GM19238 (cell line): ENCODE data around the gene FBXW5.

Experiments
- DNase-seq: peaks from one replicate; pipeline ENCODE4 v3.0.0; 2011; ENCODE audit warnings: low spot score; ENCODE audit not compliant: insufficient read length

The FBXW5 gene

DNA sequence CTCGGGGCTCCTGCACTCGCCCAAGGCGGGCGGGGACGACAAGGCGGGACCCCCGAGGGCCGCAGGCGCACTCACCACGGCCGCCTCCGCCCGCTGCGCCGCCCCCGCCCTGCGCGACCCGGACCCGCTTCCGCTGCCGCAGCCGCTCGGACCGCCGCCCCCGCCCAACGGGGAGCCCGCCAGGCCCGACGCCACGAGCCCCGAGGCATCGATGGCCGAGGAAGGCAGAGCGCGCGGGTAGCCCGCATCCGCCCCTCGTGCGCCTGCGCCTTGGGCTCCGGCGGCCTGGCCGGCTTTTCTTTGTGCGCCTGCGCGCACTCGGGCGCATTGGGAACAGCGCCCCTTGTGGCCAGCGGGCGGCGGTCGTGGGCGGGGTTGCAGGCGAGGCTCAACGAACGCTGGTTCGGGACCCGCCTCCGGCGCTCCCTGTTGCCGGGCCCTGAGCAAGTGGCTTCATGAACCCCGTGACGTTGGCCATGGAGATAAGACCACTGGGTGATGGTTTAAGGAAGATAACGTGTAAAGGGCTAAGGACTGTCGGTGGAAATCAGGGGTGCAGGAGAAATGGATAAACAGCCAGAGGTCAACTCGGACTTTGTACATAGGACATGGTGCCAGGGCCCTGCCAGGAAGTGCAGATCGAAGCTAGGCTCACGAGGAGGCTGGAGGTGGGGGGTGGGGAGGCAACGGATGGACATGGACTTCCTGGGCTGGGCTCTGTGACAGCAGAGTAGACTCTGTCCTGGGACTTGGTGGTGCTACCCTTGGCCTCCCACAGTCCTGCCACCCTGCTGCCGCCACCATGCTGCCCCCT is at the start of gene FBXW5, which contains the start of gene C8G:
Gene FBXW5, minus strand, starts transcription at position 220 of the 814 bp plus-strand sequence. CDS start 655 bp downstream, outside the sequence.
Gene C8G, plus strand, starts transcription at position 725 of the 814 bp plus-strand sequence. Its CDS starts 78 bp downstream, at position 803.
- DNase-seq: peak; percentile 99

DNA sequence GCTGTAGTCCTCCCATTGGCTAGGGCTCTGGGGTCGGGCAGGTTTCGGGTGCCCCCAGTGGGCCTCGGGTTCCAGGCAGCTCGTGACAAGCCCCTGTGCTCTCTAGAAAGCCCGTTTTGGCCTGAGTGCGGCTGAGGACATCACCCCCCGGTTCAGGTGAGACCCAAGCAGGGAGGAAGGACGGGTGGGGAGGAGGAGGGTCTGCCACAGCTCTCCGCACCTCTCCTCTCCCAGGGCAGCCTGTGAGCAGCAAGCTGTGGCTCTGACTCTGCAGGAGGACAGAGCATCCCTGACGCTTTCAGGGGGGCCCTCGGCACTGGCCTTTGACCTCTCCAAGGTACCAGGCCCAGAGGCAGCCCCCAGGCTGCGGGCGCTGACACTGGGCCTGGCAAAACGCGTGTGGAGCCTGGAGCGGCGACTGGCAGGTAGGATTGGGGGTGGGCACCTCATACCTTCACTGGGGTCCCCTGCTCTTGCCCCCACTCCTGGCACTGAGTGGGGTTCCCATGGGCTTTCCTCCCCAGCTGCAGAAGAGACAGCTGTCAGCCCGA is 48.4 kb upstream of the FBXW5 start:
- DNase-seq: no peak

GRCh38 chr9:136991993-136992818 is 47.7 kb upstream of the FBXW5 start, which contains the start of gene PAXX:
TSS of gene PAXX (plus strand) at chr9:136992422. CDS start at chr9:136992444, 22 bp downstream.
- DNase-seq: peak; percentile 100

DNA sequence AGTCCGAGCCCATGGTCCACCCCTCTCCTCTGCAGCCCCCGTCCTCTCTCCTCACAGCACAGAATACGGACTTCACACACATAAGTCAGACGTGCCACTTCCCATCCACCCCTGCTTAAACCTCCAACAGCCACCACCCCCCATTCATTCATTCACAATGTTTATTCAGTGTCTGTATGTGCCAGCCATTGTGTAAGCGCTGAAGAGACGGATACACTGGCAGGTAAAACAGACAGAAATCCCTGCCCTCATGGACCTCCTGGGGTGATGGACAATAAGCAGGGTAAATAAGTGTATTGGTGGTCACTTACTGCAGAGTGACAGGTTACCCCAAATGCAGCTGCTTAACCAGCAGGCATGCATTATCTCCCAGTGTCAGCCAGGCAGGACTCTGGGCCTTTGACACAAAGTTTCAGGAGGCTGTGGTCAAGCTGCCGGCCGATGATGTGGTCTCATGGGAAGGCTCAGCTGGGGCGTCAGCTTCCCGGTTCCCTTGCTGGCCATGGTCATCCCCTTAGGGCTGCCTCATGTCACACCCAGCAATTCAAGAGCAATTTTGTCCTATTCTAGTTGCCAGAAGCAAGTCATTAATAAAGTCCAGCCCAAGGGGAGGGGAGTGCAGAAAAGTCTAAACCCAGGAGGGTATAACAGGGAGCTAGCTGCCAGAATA is 45.8 kb upstream of the FBXW5 start:
- no peak for DNase-seq

- DNase-seq: no peak
Observed at GRCh38 chr9:136988872-136989271, 44.3 kb upstream of the FBXW5 start.

DNA sequence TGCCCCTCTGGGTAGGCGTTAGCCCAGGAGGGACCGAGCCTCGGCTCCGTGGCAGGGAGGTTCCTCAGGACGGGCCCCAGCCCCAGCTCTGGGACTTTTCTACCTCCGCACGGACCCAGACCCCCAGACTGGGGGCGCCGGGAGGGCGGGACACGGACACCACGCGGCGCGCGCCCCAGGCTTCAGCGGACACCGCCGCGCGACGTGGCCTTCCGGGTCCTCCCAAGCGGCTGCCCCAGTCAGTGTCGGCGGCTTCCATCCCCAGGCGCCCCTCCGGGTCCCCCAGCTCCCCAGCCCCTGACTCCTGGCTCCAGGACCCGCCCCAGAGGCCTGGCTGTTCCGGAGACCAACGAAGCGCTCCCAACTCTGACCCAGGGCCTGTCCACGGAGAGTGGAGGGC is 41.3 kb upstream of the FBXW5 start:
- DNase-seq: no peak

GRCh38 chr9:136985027-136985602 is 40.6 kb upstream of the FBXW5 start:
- no peak for DNase-seq

- no peak for DNase-seq
Observed at GRCh38 chr9:136984464-136985026, 40.0 kb upstream of the FBXW5 start.

DNA sequence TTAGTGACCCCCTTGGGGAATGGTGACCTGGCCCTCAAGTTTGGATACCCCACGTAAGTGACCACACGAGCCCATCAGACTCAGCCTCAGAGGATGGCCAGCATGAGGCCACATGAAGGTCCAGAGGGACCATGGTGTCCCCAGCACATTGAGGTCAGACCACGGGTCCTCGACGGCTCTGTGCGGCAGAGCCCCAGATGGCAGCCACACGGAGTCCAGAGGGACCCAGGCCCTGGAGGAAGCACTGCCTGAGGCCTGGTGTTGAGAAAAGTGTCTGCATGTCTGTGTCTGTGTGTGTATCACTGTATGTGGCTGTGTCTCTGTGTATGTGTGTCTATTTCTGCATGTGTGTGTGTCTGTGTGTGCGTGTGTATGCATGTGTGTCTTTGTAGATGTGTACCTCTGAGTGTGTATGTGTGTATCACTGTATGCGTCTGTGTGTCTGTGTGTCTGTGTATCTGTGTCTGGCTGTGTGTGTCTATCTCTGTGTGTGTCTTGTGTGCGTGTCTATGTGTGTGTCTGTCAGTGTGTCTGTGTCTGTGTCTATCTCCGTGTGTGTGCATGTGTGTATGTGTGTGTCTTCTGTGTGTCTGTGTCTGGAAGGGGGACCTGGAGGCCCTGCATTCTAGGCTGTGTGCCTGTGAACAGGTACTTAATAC is 39.2 kb upstream of the FBXW5 start:
- DNase-seq: no peak

DNA sequence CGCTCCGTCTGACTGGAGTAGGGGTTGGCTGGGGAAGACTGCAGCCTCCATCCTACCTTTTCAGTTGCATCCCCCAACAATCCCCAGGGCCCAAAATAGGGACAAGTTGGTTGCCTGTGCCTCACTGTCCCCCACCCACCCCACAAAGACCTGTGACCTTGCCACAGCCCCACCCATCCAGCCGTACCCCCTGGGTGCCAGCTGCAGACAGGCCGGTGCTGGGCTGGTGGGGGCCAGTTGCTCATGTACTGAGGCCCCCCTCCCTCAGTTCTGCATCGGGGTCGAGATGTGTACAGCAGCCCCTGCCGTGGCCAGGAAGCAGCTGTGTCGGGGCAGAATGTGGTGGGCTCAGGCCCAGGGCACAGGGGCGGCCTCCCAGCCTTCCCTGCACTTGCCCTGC is 38.6 kb upstream of the FBXW5 start:
- DNase-seq: no peak

- DNase-seq: no peak
Observed at GRCh38 chr9:136982232-136983051, 37.9 kb upstream of the FBXW5 start, which contains the start of gene LCNL1. TSS of gene LCNL1 (plus strand) at chr9:136982993. CDS start at chr9:136983587, 594 bp downstream.

DNA sequence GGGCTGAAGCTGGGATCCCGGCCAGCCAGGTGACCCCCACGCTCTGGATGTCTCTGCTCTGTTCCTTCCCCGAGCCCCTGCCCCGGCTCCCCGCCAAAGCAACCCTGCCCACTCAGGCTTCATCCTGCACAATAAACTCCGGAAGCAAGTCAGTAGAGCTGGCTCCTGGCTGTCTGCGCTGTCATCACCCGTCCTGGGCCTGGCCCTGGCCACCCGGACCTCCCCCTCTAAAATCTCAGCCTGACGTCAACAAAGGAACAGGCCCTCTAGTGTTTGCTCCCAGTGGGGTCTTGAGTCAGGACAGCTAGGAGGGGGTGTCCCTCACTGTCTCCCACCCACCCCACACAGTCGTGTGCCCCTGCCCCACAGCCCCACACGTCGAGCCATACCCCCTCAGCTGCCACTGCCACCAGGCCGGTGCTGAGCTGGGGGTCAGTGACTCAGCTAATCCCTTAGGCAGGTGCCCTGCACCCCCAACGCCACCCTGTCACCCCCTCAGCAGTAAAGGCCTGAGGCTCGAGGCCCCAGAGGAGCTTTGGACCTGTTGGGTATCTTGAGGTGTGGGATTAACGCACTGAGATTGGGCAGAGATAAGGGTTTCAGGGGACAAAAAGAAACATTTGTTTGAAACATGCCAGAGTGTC is 37.2 kb upstream of the FBXW5 start:
- DNase-seq: no peak

DNA sequence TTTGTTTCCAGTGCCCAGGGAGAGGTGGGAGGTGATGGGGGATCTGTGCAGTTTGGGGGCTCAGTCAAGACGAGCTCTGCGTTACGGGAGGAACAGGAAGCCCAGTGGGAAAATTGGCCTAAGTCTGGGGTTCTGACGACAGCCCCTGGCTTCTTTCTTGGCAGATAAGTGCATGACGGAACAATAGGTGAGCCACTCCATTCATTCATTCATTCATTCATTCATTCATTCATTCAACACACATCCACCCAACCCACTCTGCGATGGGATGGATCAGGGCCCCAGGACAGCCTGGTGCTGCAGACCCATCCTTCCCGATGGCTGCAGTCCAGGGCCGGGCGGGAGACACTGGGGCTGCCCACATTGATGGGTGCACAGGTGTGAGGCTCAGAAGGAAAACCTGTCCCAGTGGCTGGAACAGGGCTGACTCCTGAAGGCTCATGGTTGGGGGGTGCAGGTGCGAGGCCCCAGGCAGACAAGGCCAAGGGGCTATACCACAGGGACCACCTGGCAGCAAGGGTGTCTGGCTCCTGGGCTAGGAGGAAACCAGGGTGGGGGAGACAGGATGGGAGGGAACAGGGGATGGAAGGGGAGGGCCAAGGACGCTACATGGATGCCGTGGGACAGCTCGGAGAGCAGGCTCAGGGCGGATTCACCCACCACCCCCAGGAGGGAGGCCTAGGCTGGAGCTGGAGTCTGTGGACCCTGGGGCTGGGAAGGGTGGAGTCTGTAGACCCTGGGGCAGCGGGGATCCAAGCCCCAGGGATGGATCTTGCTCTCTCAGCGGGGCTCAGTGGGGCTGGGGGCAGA is 36.3 kb upstream of the FBXW5 start:
- no peak for DNase-seq

DNA sequence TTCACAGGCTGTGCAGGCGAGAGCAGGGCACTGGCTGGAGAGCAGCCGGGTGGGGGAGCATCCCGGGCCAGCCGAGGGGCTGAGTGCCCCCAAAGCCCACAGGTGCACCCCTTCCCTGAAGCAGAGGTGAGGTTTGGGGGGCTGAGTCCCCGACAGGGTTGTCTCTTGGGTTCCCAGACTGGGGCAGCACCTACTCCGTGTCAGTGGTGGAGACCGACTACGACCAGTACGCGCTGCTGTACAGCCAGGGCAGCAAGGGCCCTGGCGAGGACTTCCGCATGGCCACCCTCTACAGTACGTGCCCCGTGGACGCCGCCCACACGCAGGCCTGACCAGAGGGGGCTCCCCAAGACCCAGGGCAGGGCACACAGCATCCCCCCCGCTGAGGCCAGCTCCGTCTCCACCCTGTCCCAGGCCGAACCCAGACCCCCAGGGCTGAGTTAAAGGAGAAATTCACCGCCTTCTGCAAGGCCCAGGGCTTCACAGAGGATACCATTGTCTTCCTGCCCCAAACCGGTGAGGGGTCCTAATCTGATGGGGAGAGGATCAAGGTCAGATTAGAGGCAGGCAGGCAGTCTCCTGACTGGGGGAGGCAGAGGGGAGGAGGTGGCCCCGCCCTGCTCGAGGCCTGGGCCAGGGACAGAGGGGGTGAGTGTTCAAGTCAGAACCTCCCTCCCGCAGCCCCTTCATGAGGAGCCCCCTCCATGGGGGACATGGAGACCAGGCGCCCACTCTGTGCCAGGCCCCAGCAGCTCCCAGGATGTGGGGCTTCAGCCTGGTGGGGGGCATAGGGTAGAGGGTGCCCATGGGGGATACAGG is 35.4 kb upstream of the FBXW5 start:
- no peak for DNase-seq

- no peak for DNase-seq
Observed at GRCh38 chr9:136978865-136979544, 34.5 kb upstream of the FBXW5 start.
